Measurements from ENCODE around the gene PAK1. TPM values are rescaled to one million over a fixed set of nuclear protein-coding genes. Genes with fewer than 3 reads are reported as not detected.
"Not testable (repeated sequence)": the region's sequence is repeated elsewhere in the genome, so short reads cannot be mapped to it uniquely, and the experiment has no call there.

The PAK1 gene
- total RNA-seq, 2 donors from 2014 or later, result 13.1 to 16.7 TPM

- no peaks in the 10 kb centered on the region for H3K4me1 Mint-ChIP-seq
- H3K4me3 Mint-ChIP-seq, result no peak overlapping the region
- no peaks in the 10 kb centered on the region for H3K9me3 ChIP-seq (ENCODE audit: control insufficient read depth, low read length, poor library complexity, severe bottlenecking)
- H3K27me3 Mint-ChIP-seq, result peaks cover 32% of the 10 kb centered on the region
- H3K27ac Mint-ChIP-seq, result no peak overlapping the region
- ATAC-seq (no peak), DNase-seq (no peak)
- H3K36me3 Mint-ChIP-seq (ENCODE audit: low read depth), result no peaks in the 10 kb centered on the region
These were observed 161.8 kb downstream of the PAK1 start for GRCh38 chr11:77312107-77312506.

GRCh38 chr11:77311701-77312100 is 162.2 kb downstream of the PAK1 start:
- ATAC-seq, result no peak
- no peak overlapping the region for H3K4me3 Mint-ChIP-seq
- peaks cover 33% of the 10 kb centered on the region for H3K27me3 Mint-ChIP-seq

GRCh38 chr11:77310721-77311120 is 163.2 kb downstream of the PAK1 start:
- Mint-ChIP-seq H3K27me3 (peaks cover 33% of the 10 kb centered on the region), H3K27ac (no peak overlapping the region), H3K4me1 (no peaks in the 10 kb centered on the region), H3K36me3 (ENCODE audit: low read depth) (no peaks in the 10 kb centered on the region), H3K4me3 (no peak overlapping the region)
- DNase-seq (no peak), ATAC-seq (no peak)
- no peaks in the 10 kb centered on the region for H3K9me3 ChIP-seq (ENCODE audit: control insufficient read depth, low read length, poor library complexity, severe bottlenecking)

More at GRCh38 chr11:77311701-77312100, 162.2 kb downstream of the PAK1 start:
- Mint-ChIP-seq H3K4me1 (no peaks in the 10 kb centered on the region), H3K27ac (no peak overlapping the region), H3K36me3 (ENCODE audit: low read depth) (no peaks in the 10 kb centered on the region)
- no peaks in the 10 kb centered on the region for H3K9me3 ChIP-seq (ENCODE audit: control insufficient read depth, low read length, poor library complexity, severe bottlenecking)
- no peak for DNase-seq

GRCh38 chr11:77309401-77310085 is 164.4 kb downstream of the PAK1 start:
- no peak for ATAC-seq
- Mint-ChIP-seq H3K27me3 (peaks cover 33% of the 10 kb centered on the region), H3K4me1 (no peaks in the 10 kb centered on the region), H3K36me3 (ENCODE audit: low read depth) (no peaks in the 10 kb centered on the region), H3K27ac (no peak overlapping the region), H3K4me3 (no peak overlapping the region)
- H3K9me3 ChIP-seq (ENCODE audit: control insufficient read depth, low read length, poor library complexity, severe bottlenecking), result no peaks in the 10 kb centered on the region
- DNase-seq, result no peak

- Mint-ChIP-seq H3K36me3 (ENCODE audit: low read depth) (no peaks in the 10 kb centered on the region), H3K4me1 (no peaks in the 10 kb centered on the region), H3K27me3 (peaks cover 33% of the 10 kb centered on the region), H3K27ac (no peak overlapping the region), H3K4me3 (no peak overlapping the region)
- ATAC-seq (no peak), DNase-seq (no peak)
- H3K9me3 ChIP-seq (ENCODE audit: control insufficient read depth, low read length, poor library complexity, severe bottlenecking), result no peaks in the 10 kb centered on the region
These were observed 165.1 kb downstream of the PAK1 start for GRCh38 chr11:77308838-77309237.

GRCh38 chr11:77303328-77303727 is 170.6 kb downstream of the PAK1 start:
- no peaks in the 10 kb centered on the region for H3K4me1 Mint-ChIP-seq

GRCh38 chr11:77302752-77303151 is 171.1 kb downstream of the PAK1 start:
- peaks cover 15% of the 10 kb centered on the region for H3K27me3 Mint-ChIP-seq
- no peaks in the 10 kb centered on the region for H3K9me3 ChIP-seq (ENCODE audit: control insufficient read depth, low read length, poor library complexity, severe bottlenecking)
- no peak overlapping the region for H3K27ac Mint-ChIP-seq
- no peaks in the 10 kb centered on the region for H3K36me3 Mint-ChIP-seq (ENCODE audit: low read depth)
- ATAC-seq, result no peak
- no peak for DNase-seq
- H3K4me1 Mint-ChIP-seq, result no peaks in the 10 kb centered on the region
- H3K4me3 Mint-ChIP-seq, result no peak overlapping the region

More at GRCh38 chr11:77303328-77303727, 170.6 kb downstream of the PAK1 start:
- ATAC-seq (no peak), DNase-seq (no peak)
- Mint-ChIP-seq H3K4me3 (no peak overlapping the region), H3K27me3 (peaks cover 18% of the 10 kb centered on the region), H3K36me3 (ENCODE audit: low read depth) (no peaks in the 10 kb centered on the region), H3K27ac (no peak overlapping the region)
- H3K9me3 ChIP-seq (ENCODE audit: control insufficient read depth, low read length, poor library complexity, severe bottlenecking), result no peaks in the 10 kb centered on the region

- H3K9me3 ChIP-seq (ENCODE audit: control insufficient read depth, low read length, poor library complexity, severe bottlenecking), result no peaks in the 10 kb centered on the region
- ATAC-seq (no peak), DNase-seq (no peak)
- Mint-ChIP-seq H3K36me3 (ENCODE audit: low read depth) (no peaks in the 10 kb centered on the region), H3K4me3 (no peak within 1 kb of the TSS), H3K27ac (no peak within 1 kb of the TSS), H3K4me1 (no peaks in the 10 kb centered on the region), H3K27me3 (peaks cover 8% of the 10 kb centered on the region)
These were observed 172.4 kb downstream of the PAK1 start, which contains the start of gene GDPD4 for GRCh38 chr11:77301510-77301909. TSS of gene GDPD4 (minus strand) at chr11:77301686. CDS start at chr11:77285137, 16,549 bp downstream.

GRCh38 chr11:77300695-77301094 is 173.2 kb downstream of the PAK1 start:
- no peak for DNase-seq
- Mint-ChIP-seq H3K4me1 (no peaks in the 10 kb centered on the region), H3K36me3 (ENCODE audit: low read depth) (no peaks in the 10 kb centered on the region), H3K4me3 (no peak overlapping the region), H3K27me3 (peaks cover 8% of the 10 kb centered on the region), H3K27ac (no peak overlapping the region)
- no peak for ATAC-seq
- no peaks in the 10 kb centered on the region for H3K9me3 ChIP-seq (ENCODE audit: control insufficient read depth, low read length, poor library complexity, severe bottlenecking)

GRCh38 chr11:77300028-77300427 is 173.9 kb downstream of the PAK1 start:
- not testable (repeated sequence) for H3K9me3 ChIP-seq (ENCODE audit: control insufficient read depth, low read length, poor library complexity, severe bottlenecking); DNase-seq; ATAC-seq; H3K27me3 Mint-ChIP-seq; H3K36me3 Mint-ChIP-seq (ENCODE audit: low read depth); H3K4me3 Mint-ChIP-seq; H3K4me1 Mint-ChIP-seq; H3K27ac Mint-ChIP-seq

- ATAC-seq, result no peak
- H3K4me1 Mint-ChIP-seq, result no peaks in the 10 kb centered on the region
- H3K4me3 Mint-ChIP-seq, result no peak overlapping the region
- no peaks in the 10 kb centered on the region for H3K9me3 ChIP-seq (ENCODE audit: control insufficient read depth, low read length, poor library complexity, severe bottlenecking)
- H3K27me3 Mint-ChIP-seq, result peaks cover 8% of the 10 kb centered on the region
- H3K27ac Mint-ChIP-seq, result no peak overlapping the region
- DNase-seq, result no peak
- no peaks in the 10 kb centered on the region for H3K36me3 Mint-ChIP-seq (ENCODE audit: low read depth)
These were observed 174.3 kb downstream of the PAK1 start for GRCh38 chr11:77299528-77299993.

GRCh38 chr11:77294040-77294439 is 179.9 kb downstream of the PAK1 start:
- ATAC-seq, result no peak
- H3K4me3 Mint-ChIP-seq, result no peak overlapping the region
- H3K9me3 ChIP-seq (ENCODE audit: control insufficient read depth, low read length, poor library complexity, severe bottlenecking), result no peaks in the 10 kb centered on the region
- no peak overlapping the region for H3K27ac Mint-ChIP-seq
- H3K27me3 Mint-ChIP-seq, result peaks cover 13% of the 10 kb centered on the region
- no peaks in the 10 kb centered on the region for H3K4me1 Mint-ChIP-seq
- no peak for DNase-seq
- H3K36me3 Mint-ChIP-seq (ENCODE audit: low read depth), result no peaks in the 10 kb centered on the region

- peaks cover 5% of the 10 kb centered on the region for H3K36me3 Mint-ChIP-seq (ENCODE audit: low read depth)
- H3K27ac Mint-ChIP-seq, result no peak overlapping the region
- H3K4me3 Mint-ChIP-seq, result no peak overlapping the region
- no peaks in the 10 kb centered on the region for H3K9me3 ChIP-seq (ENCODE audit: control insufficient read depth, low read length, poor library complexity, severe bottlenecking)
- ATAC-seq (no peak), DNase-seq (no peak)
- peaks cover 45% of the 10 kb centered on the region for H3K27me3 Mint-ChIP-seq
- no peaks in the 10 kb centered on the region for H3K4me1 Mint-ChIP-seq
These were observed 184.2 kb downstream of the PAK1 start for GRCh38 chr11:77289737-77290136.

GRCh38 chr11:77287615-77288273 is 186.2 kb downstream of the PAK1 start:
- no peaks in the 10 kb centered on the region for H3K9me3 ChIP-seq (ENCODE audit: control insufficient read depth, low read length, poor library complexity, severe bottlenecking)
- no peaks in the 10 kb centered on the region for H3K4me1 Mint-ChIP-seq
- H3K36me3 Mint-ChIP-seq (ENCODE audit: low read depth), result peaks cover 5% of the 10 kb centered on the region
- peaks cover 55% of the 10 kb centered on the region for H3K27me3 Mint-ChIP-seq
- no peak overlapping the region for H3K27ac Mint-ChIP-seq
- DNase-seq, result no peak
- H3K4me3 Mint-ChIP-seq, result no peak overlapping the region
- no peak for ATAC-seq

Measured in T-helper 17 cell (primary cell).